Renal cortical epithelial cell (primary cell): ENCODE measurements around the gene YWHAG. TPM values are rescaled to one million over a fixed set of nuclear protein-coding genes. Genes with fewer than 3 reads are reported as not detected.
A peak's percentile ranks its signal among the peaks of the same experiment; 100 is the strongest.
"Not testable (repeated sequence)": the region's sequence is repeated elsewhere in the genome, so short reads cannot be mapped to it uniquely, and the experiment has no call there.

ENCODE experiments used
- DNase-seq: peaks from one replicate; pipeline ENCODE4 v3.0.0-alpha.2; 2011; ENCODE audit warnings: low read depth
- total RNA-seq: library from RNA; depleted of rRNA; stranded (reverse); fragments of >200 nt; gene quantifications from 2 replicates; pipeline ENCODE4 v1.2.3, GENCODE V29; 2014

YWHAG gene
- total RNA-seq, 1 donor from 2014 or later, result 221 TPM

- DNase-seq, result no peak
These were observed 11.1 kb downstream of the YWHAG start for GRCh38 chr7:76347710-76348109.

- no peak for DNase-seq
These were observed 12.0 kb downstream of the YWHAG start for GRCh38 chr7:76346778-76347177.

- DNase-seq, result no peak
These were observed 12.7 kb downstream of the YWHAG start for GRCh38 chr7:76346097-76346496.

GRCh38 chr7:76343931-76344321 lies 14.9 kb downstream of the YWHAG start:
- no peak for DNase-seq

- DNase-seq, result no peak
These were observed 15.4 kb downstream of the YWHAG start for GRCh38 chr7:76343294-76343930.

- no peak for DNase-seq
These were observed 16.6 kb downstream of the YWHAG start for GRCh38 chr7:76342222-76342621.

GRCh38 chr7:76340617-76341131 lies 18.1 kb downstream of the YWHAG start:
- peak; percentile 71 for DNase-seq

GRCh38 chr7:76338298-76339084 lies 20.3 kb downstream of the YWHAG start:
- peak; percentile 95 for DNase-seq

GRCh38 chr7:76337147-76337546 lies 21.6 kb downstream of the YWHAG start:
- no peak for DNase-seq

GRCh38 chr7:76336094-76336493 lies 22.7 kb downstream of the YWHAG start:
- no peak for DNase-seq

GRCh38 chr7:76335417-76335816 lies 23.4 kb downstream of the YWHAG start:
- not testable (repeated sequence) for DNase-seq

GRCh38 chr7:76334320-76334967 lies 24.3 kb downstream of the YWHAG start:
- DNase-seq, result no peak

- peak; percentile 23 for DNase-seq
These were observed 25.2 kb downstream of the YWHAG start for GRCh38 chr7:76333511-76334101.

GRCh38 chr7:76332078-76332477 lies 26.7 kb downstream of the YWHAG start:
- DNase-seq, result no peak

- DNase-seq, result no peak
These were observed 28.1 kb downstream of the YWHAG start for GRCh38 chr7:76330673-76331072.

GRCh38 chr7:76330261-76330660 lies 28.5 kb downstream of the YWHAG start:
- DNase-seq, result no peak

- no peak for DNase-seq
These were observed 29.3 kb downstream of the YWHAG start for GRCh38 chr7:76329479-76329878.

- DNase-seq, result no peak
These were observed 30.4 kb downstream of the YWHAG start for GRCh38 chr7:76328389-76328788.

- DNase-seq, result no peak
These were observed 31.2 kb downstream of the YWHAG start for GRCh38 chr7:76327610-76328009.

- no peak for DNase-seq
These were observed 32.1 kb downstream of the YWHAG start for GRCh38 chr7:76326646-76327233.

- no peak for DNase-seq
These were observed 33.0 kb downstream of the YWHAG start for GRCh38 chr7:76325811-76326210.

GRCh38 chr7:76325092-76325491 lies 33.7 kb downstream of the YWHAG start:
- DNase-seq, result no peak
